CD4-positive, alpha-beta T cell treated with Interleukin-6 at 100 ng/mL for 8 hours (primary cell): ENCODE results near the gene OTOA.
"Not testable (repeated sequence)": the region's sequence is repeated elsewhere in the genome, so short reads cannot be mapped to it uniquely, and the experiment has no call there.

ENCODE experiments used
- DNase-seq: peaks from one replicate; pipeline ENCODE4 v3.0.0-alpha.2; 2020; ENCODE audit warnings: mixed read lengths, low spot score

The OTOA gene

DNA sequence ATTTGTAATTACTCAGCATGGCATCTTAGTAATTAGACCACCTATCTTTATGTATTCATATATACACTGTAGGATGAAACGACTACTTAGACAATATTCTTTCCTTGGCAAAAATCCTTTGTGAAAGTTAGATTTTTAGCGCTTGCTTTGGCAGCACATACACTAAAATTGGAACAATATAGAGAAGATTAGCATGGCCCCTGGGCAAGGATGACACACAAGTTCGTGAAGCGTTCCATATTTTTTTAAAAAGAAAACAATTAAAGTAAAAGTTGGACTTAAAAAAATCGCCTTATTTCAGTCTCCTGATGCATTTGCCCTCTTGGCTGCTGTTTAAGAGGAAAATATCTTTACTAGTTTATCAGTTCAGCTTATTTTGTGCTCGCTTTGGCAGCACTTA is 21.9 kb upstream of the OTOA start:
- DNase-seq: no peak

DNA sequence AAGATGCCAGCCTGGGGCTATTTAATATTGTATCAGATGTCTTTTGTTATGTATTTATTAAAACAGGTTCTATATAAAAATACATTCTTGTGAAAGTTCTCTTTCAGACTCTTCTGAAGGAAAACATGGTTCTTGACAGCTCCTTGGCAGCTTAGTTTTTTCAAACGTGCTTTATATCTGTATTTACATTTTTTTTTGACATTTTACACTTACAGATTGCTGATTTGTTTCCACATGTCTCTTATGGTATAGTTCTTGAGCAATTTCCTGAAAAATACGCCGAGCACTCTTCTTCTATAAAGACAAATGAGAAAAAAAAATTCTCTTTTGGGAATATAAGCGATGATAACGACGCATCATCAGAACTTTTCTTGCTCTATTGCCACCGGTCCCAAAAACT is 20.9 kb upstream of the OTOA start:
- no peak for DNase-seq

DNA sequence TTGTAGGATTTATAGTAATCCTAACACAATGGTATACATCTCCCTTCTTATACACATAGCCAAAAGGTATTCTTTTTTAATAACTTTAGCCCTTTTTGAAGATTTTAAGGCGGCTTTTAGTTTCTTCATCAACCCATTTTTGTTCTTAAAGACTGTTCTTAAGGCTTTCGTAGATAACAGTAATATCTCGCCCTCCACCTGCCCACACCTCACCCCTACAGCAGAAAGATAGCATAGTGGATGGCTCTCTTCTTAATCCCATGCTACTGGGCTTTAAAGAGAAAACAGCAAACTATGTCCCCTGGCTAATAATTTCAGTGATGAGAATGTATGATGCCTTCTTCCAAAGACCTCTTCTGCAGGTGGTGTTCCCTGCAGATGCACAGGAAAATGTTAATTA is 20.0 kb upstream of the OTOA start:
- no peak for DNase-seq

DNA sequence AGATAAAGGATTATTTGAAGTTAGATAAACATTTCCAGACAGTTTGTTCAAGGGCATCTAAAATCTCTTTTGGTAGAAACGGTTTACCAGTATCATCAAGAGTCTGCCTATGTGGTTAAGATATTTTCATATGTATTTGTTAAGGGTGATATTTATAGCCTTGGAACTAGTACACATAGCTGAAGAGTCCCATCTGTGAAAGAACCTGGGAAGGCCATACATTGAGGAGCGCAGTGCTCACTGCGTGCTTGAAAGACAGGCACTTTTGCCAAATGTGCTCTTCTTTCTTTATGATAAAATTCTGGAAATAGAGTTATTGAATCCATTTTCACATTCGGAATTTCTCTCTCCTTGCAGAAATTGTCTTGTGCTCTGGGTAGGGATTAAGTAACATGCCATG is 19.1 kb upstream of the OTOA start:
- no peak for DNase-seq

DNA sequence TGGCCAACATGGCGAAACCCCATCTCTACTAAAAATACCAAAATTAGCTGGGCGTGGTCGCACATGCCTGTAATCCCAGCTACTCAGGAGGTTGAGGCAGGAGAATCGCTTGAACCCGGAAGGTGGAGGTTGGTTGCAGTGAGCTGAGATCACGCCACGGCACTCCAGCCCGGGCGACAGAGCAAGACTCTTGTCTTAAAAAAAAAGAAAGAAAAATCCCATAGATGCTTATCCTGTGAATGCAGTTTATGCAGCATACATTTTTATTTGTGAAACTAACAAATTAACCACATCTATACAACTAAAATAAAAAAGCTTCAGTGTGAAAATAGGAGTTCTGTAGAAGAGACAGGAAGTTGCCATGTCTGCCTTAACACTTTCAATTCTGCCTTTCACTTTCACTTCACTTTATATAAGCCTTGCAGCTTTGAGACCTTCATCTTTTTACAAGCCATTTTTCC is 18.5 kb upstream of the OTOA start:
- peak; percentile 48 for DNase-seq

DNA sequence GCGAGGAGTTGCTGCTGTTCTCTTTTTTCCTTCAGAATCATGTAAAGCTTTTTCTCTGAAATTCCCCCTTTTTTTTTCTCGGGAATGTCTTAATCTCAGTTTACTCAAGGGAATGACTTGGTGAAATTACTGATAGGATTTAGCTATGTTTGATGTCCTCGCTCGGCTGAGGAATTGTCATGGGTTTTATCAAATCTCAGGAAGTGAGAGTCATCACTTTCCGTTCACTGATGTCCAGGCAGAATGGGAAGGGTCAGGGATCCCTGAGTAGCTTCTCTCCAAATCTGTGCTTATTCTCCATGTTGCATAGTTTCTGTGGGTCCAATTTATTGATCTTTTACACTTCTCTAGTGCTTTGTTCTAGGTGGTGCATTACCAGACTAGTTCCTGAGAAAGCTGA is 17.7 kb upstream of the OTOA start:
- no peak for DNase-seq

DNA sequence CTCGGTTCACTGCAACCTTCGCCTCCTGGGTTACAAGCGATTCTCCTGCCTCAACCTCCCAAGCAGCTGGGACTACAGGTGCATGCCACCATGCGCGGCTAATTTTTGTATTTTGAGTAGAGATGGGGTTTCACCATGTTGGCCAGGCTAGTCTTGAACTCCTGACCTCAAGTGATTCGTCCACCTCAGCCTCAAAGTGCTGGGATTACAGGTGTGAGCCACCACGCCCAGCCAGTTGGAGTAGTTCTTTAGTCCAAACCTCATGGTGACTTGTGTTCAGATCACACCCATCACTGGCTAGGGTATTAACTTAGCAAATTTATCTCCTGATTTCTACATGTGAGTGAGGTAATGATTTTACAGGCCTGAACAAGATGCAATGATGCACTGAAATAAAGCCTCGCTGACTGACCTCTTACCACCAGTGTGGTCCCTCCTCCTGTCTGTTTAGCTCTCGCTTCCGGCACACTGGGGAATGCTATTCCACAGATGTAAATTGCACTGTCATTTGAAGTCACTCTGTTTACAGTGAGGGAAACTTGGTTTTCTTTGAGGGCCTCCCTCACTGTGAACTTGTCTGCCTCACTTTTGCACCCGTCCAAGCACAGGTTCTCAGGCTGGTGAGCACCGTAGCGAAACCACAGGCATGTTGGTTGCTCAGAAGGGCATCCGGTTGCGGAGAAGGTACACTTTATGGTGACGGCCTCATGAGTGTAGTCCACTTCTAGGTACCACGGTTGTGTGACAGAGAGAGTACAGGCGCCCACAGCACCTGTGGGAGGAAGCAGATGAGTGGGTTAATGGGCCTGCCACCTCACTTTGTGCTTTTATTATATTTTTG is 16.8 kb upstream of the OTOA start:
- peak; percentile 81 for DNase-seq

DNA sequence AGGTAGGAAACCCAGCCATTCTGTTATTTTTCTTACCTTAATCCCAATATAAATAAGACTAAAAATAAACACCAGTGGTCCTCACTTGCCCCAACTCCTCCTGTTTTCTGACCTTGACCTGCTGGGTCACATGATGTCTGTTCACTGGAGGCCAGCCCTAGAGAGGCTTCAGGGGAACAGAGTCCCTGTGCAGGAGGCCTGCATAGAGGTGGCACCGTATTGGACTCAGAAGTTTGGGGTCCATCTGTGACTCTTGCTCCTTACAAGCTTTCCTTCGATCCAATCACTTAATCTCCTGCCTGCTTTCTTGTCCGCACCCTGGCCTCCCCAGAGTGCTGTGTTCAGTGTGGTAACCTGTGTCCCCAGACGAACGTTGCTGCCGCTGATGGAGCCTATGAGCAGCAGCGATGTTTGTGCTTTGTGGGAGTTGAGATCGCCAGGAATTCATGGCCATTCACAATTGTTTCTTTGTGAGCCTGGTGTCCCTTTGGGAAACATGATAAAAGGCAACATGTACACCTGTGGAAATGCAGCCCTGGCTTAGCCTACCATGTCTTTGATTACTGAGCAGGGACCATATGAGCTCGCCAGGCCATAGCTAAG is 16.1 kb upstream of the OTOA start:
- no peak for DNase-seq

DNA sequence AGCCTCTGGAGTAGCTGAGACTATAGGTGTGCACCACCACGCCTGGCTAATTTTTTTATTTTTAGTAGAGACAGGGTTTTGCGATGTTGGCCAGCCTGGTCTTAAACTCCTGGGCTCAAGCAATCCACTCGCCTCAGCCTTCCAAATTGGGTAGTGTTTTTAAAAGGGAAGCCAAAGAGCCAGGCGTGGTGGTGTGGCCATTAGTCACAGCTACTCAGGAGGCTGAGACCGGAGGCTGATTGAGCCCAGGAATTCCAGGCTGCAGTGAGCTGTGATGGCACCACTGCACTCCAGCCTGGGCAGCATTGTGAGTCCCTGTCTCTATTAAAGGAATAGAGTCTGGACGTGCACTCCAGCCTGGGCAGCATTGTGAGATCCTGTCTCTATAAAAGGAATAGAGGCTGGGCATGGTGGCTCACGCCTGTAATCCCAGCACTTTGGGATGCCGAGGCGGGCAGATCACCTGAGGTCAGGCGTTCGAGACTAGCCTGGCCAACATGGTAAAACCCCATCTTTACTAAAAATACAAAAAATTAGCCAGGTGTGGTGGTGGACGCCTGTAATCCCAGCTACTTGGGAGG is 13.9 kb upstream of the OTOA start:
- DNase-seq: not testable (repeated sequence)

DNA sequence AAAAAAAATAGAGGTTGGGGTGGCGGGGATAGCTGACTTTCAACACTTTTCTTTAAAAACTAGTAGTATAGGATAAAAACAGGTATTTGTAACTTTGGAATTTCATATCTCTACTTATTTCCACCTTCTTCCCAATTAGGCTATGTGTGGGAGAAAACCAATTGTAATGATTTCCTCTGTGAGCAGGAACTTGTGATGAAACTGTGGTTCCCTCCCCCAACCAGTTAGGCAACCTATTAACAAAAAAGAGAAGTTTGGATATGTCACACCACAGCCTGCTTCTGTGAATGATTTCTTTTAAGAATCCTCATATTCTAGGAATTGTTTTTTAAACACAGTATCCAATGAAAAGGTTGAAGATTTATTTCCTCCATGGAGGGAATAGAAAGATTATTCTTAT is 13.2 kb upstream of the OTOA start:
- no peak for DNase-seq

DNA sequence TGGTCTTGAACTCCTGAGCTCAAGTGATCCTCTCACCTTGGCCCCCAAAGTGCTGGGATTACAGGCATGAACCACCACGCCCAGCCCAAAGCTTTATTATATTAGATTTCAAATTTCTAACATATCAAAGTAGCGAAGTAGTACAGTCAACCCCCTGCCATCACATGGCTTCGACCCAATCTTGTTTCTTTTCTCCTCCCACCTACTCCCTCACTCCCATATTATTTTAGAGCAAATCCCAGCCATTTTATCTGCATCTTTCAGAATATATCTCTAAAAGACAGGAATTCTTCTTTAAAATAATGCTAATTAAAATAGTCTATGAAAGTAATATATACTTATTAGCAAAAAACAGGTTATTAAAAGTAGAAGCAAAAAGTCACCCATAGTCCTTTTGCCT is 12.3 kb upstream of the OTOA start:
- DNase-seq: no peak

DNA sequence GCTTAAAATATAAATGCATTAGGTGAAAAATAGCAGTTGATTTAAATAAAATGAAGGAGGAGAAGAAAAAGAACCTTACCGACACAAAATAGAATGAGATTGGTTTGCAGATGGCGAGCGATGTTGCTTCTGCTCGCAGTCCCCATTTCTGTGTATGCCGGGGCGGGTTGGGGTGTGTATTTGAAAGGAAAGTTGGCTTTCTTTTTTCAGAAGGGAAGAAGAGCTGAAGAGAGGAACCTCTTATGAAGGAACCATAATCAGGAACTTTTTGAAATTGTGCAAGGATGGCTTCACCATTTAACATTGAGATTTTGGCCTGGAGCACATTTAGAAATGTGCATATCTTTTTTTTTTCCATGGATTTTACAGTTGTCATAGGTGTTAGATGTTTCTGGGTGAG is 11.3 kb upstream of the OTOA start, which contains the start of gene IGSF6:
TSS of gene IGSF6 (minus strand) at position 156 of the 400 bp plus-strand sequence. CDS start at position 146, 10 bp downstream.
- no peak for DNase-seq

DNA sequence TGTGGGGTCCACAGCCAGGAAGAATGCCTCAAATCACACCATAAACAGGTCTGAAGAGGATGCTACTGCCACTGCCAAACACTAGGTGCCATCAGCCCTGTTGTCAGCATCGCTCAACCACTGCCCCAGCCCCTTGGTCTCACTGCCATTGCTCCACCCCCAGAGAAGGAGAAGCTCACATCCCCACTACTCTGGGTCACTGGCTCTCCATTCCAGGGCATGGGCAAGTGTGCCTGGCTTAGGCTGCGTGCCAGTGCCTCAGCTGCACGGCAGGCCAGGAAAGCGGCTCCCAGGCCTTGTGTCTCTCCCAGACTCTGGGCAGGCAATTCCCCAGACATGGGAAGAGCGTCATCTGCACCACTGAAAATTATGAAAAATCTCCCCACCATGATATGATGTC is 10.2 kb upstream of the OTOA start:
- DNase-seq: no peak

DNA sequence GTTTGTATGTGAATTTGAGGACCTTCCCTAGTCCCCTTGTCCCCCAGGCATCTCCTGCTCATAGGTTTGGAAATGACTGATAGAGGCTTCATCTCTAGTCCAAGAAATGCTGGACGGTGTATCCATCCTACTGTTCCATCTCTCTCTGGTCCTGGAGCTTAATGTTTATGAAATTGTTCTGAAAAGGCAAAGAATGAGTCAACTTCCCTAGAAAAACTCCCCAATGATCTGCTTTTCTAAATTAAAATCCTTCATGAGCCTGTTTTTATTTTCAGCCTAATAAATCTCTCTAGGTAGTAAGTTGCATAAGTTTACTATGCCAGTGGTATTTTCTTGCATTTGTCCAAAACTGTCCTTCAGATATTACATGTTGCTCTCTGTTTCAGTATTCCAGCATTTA is 9.3 kb upstream of the OTOA start:
- DNase-seq: no peak

DNA sequence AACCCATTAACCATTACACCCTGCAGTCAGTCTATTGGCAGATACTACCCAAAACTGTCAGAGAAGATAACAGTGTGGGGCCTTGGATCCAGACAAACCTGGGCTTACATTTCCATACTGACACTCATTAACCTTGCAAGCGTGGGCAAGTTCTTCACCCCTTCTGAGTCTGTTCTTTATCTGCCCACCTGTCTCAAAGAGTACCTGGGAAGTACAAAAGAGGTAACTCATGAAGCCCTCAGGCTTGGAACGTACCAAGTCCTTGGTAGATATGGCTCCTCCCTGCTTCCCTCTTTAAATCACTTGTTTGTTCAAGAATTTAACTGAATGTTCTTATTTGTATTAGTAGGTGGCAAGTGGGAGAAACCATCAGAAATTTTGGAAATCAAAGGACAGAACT is 8.9 kb upstream of the OTOA start:
- DNase-seq: no peak

DNA sequence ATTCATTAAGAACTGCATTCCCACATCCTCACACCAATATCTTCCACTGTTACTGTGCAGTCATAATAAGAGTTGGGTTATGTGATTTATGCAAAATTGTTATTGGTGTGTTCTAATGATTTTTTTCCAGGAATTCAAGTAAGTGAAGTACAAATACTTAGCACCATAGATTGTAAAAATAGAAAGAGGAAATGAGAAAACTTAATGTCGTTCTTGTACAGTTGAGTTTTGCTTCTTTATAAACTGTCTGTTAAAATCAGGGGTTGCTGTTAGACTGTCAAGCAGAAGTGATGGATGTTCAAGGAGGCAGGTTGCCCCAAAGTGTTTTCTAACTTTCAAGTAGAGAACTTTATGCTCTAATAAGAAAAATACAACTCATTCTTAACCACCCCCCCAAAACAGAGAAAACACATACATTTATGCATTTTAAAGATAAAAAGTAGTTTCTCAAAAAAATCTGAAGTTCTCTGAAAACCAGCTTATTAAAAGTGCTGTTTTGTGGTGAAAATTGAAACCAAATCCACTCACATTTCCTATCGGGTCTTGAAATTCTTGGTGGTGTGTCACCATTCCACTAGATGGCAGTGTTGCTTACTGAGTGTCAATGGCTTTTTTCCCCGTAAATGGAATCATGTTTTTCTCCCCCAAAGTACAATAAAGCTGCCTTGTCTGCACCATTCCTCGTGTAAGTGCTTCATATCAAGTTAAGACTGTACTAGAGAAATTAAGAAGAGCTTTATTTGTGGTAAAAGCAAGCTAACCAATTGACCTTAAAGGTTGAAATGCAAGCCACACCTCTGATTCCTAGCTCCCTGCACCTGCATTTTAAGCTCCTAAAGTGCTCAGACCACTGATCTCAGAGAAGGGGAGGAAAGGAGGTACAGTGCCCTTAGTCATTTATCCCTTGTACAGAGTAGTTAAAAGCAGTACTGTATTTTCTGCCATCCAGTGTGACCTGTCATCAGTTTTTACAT is 6.7 kb upstream of the OTOA start:
- DNase-seq: peak; percentile 69

DNA sequence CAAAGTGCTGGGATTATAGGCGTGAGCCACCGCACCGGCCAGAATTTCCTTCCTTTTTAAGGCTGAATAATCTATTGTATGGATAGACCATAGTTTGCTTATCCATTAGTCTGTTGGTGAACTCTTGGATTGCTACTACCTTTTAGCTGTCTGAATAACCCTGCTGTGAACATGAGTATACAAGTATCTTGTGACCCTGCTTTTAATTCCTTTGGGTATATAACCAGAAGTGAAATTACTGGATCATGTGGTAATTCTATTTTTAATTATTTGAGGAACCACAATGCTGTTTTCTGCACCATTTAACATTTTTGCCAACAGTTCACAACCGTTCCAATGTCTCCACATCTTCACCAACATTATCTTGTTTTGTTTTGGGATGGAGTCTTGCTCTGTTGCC is 4.6 kb upstream of the OTOA start:
- no peak for DNase-seq

DNA sequence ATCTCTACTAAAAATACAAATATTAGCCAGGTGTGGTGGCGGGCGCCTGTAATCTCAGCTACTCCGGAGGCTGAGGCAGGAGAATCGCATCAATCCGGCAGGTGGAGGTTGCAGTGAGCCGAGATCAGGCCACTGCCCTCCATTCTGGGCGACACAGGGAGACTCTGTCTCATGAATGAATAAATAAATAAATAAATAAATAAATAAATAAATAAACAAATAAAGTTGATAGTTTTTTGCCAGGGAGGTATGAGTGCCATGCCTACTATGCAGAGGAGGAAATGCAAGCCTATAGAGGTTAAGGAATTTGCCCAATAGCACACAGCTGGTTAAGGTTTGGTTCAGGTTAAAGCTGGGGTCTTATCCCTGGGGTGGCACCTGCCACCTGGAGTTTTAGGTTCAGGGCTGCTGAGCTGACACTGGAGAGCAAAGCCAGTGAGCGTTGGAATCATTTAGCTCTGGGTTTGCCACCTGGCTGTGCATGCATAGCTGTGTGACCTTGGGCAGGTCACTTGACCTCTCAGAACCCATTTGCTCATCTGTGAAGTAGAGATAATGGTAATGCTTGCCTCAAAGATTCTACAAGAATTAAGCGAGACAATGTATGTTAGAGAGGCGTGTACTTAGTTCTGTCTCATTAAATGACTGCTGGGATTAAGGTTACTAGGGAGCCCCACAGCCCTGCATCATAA is 1.2 kb downstream of the OTOA start:
- DNase-seq: no peak

DNA sequence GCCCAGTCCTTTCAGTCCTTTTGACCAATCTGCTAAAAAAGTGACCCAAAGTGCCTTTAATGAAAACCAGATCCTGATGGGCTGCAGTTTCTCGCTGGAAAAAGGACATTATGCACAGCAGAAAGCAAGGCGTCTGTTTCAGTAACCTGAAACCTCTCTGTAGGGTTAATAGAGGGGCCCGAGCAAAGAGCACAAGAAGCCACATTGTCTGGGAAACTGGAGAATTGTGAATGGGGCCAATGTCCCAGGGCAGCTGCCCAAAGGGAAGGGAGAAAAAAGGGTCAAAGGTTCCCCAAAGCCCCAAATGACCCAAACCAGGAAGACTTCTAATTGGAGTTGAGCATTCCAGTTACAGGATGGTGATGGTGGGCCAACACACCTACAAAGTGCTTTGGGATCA is 3.0 kb downstream of the OTOA start:
- no peak for DNase-seq

DNA sequence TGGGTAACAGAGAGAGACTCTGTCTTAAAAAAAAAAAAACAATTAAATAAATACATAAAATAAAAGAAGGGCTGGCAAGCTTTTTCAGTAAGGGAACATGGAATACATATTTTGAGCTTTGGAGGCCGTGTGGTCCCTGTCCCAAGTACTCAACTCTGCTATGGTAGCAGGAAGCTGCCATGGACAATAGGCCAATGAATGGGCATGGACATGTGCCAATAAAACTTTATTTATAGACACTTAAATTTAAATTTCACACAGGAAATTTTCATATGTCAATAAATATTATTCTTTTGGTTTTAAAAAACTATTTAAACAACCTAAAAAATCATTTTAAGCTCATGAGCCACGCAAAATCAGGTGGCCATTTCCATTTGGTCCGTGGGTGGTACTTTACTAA is 3.8 kb downstream of the OTOA start:
- no peak for DNase-seq

DNA sequence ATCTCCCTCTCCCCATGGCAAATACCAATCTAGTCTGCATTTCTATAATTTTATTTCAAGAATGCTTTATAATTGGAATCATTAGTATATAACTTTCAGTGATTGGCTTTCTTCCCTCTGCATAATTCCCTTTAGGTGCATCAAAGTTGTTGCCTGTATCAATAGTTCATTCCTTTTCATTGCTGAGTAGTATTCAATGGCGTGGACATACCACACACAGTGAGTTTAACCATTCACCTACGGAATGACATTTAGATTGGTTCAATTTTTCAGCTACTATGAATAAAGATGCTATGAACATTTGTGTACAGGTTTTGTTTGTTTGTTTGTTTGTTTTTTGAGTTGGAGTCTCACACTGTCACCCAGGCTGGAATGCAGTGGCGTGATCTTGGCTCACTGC is 9.7 kb downstream of the OTOA start:
- DNase-seq: no peak

DNA sequence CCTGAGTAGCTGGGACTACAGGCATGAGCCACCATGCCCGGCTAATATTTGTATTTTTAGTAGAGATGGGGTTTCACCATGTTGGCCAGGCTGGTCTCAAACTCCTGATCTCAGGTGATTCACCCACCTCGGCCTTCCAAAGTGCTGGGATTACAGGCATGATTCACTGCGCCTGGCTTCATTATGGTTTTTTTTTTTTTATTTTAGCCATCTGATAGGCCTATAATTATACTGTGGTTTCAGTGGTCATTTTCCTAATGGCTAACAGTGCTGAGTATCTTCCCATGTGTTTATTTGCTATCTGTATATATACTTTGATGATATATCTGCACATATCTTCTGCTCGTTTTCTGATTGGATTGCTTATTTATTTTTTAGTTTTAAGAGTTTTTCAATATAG is 10.7 kb downstream of the OTOA start:
- DNase-seq: not testable (repeated sequence)
